OCI-LY7 (cell line): Measurements from ENCODE around the gene TRAPPC12.

Experiments
- CTCF ChIP-seq: fragments of 200-600 bp; sonication (generic); conservative IDR thresholded peaks from 2 replicates; pipeline ENCODE4 v1.5.1; 2014; ENCODE audit warnings: mild to moderate bottlenecking, antibody characterized with exemption, low read length, moderate library complexity, mixed read lengths
- EZH2phosphoT487 ChIP-seq: fragments of 200-600 bp; sonication (generic); IDR thresholded peaks from 2 replicates; pipeline ENCODE4 v1.6.1; 2018; ENCODE audit warnings: low read depth, borderline replicate concordance, mild to moderate bottlenecking, mixed run types, antibody characterized with exemption, low read length, moderate library complexity, mixed read lengths

GRCh38 chr2:3478846-3479385 lies 99.4 kb downstream of the TRAPPC12 start:
- no peak for TF ChIP-seq CTCF
- TF ChIP-seq EZH2phosphoT487: no peak
